AG04449 (cell line): ENCODE measurements around the gene GFOD1.
"Not testable (repeated sequence)": the region's sequence is repeated elsewhere in the genome, so short reads cannot be mapped to it uniquely, and the experiment has no call there.

Experiments used
- CTCF ChIA-PET: fragments of 350-600 bp; formaldehyde crosslinking; extraction: SDS; loops from one replicate; lab custom pipeline; 2021; ENCODE audit warnings: antibody characterized with exemption; lab: Yijun Ruan, JAX
- POLR2A ChIA-PET: fragments of 400-600, 350-600 bp; formaldehyde crosslinking; extraction: SDS; loops from one replicate; lab custom pipeline; 2020; ENCODE audit warnings: antibody characterized with exemption, inconsistent platforms; lab: Yijun Ruan, JAX
- DNase-seq: peaks from one replicate; pipeline ENCODE4 v3.0.0-alpha.2; 2010; ENCODE audit warnings: low read depth, low spot score
- H3K4me3 ChIP-seq: 2 replicates; pipeline ENCODE4 v1.5.1; 2011; ENCODE audit warnings: low read depth, mild to moderate bottlenecking, control low read depth, low read length
- TF ChIP-seq, protein P1 (sequence below): IDR thresholded peaks from one replicate; pipeline ENCODE4 v1.5.1; 2011; ENCODE audit warnings: mild to moderate bottlenecking, moderate library complexity, low read length, control low read depth, inconsistent platforms; ENCODE audit not compliant: insufficient read depth; ENCODE audit errors: missing control alignments

Gene GFOD1

DNA sequence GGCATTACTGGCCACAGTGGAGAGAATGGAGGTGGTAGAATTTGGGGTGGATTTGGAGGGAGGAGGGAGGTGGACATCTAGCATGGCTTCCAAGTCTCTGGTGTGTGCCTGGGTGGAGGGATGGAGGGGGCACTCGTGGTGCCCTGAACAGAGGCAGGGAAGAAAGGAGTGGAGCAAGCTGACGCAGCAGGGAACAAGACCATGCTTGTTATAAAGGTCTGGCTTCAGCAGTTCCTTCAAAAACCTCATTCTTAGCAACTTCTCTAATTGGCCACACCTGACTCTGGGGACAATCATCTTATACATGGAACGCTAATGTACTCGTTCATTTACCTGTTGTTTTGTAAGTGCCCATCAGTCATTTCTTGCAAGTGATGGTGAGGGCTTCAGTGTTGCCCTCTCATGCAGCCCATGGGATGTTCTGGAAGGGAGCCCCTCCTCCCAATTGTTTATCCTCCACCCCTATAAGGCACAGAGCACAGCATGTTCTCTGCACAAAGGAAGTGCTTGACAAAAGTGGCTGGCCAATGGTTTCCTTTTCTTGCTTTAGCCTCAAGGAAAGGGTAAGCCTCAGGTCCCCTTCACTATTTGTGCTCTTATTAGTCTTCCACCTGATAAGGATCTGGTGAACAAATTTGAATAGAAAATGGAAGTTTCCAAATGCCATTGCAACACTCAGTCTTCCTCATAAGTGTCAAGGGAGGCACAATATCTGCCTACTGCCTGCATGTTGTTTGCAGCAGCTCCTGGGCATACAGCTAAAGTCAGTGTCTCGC lies 39.3 kb downstream of the GFOD1 start:
- no peak overlapping the region for H3K4me3 ChIP-seq
- CTCF ChIA-PET: no interaction called here
- TF ChIP-seq, protein P1, sequence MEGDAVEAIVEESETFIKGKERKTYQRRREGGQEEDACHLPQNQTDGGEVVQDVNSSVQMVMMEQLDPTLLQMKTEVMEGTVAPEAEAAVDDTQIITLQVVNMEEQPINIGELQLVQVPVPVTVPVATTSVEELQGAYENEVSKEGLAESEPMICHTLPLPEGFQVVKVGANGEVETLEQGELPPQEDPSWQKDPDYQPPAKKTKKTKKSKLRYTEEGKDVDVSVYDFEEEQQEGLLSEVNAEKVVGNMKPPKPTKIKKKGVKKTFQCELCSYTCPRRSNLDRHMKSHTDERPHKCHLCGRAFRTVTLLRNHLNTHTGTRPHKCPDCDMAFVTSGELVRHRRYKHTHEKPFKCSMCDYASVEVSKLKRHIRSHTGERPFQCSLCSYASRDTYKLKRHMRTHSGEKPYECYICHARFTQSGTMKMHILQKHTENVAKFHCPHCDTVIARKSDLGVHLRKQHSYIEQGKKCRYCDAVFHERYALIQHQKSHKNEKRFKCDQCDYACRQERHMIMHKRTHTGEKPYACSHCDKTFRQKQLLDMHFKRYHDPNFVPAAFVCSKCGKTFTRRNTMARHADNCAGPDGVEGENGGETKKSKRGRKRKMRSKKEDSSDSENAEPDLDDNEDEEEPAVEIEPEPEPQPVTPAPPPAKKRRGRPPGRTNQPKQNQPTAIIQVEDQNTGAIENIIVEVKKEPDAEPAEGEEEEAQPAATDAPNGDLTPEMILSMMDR: no peak
- POLR2A ChIA-PET: no interaction called here
- no peak for DNase-seq

DNA sequence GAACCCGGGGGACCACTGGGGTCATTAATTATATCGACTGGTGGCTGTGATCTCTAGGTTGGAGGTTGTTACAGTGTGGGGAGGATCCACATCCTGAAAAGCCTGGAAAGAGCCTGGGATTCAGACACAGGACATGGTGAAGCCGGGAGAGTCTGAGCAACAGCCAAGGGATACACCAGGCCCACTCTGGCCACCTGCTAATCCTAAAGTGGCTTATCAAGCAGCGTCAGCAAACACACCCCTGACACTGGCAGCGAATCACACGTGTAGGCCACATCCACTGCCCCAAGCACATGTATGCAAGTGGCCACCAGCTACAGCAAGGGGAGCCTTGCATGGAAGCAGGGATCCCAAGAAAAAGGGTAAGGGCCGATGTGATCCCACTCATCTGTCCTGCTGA lies 41.0 kb downstream of the GFOD1 start:
- TF ChIP-seq, protein P1: no peak
- ChIA-PET CTCF (interaction anchor here (1.4 kb wide), 1 partner anchor 11 kb away, joined by 6 read pairs; no protein-coding TSS in a partner anchor), POLR2A (no interaction called here)
- DNase-seq: no peak
- no peak overlapping the region for H3K4me3 ChIP-seq

DNA sequence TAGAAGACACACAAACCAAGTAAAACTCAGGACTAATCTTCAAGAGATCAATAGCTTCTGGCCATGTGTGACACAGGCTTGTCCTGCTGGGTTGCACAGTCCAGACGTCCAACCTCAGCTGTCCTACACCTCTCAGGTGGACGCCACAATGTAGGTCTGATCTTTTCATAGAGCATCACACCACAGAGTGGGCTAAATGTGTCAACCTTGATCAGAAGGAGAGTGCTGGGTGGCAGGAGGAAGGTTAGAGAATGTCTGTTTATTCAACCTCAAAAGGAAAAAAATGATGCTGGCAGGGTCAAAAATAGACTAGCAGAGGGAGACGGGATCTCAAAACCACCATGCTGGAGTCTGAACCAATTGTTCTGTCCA lies 41.7 kb downstream of the GFOD1 start:
- CTCF ChIA-PET: interaction anchor here (1.4 kb wide), 1 partner anchor 11 kb away, joined by 6 read pairs; no protein-coding TSS in a partner anchor
- H3K4me3 ChIP-seq: no peak overlapping the region
- no peak for DNase-seq
- TF ChIP-seq, protein P1: no peak
- POLR2A ChIA-PET: no interaction called here

DNA sequence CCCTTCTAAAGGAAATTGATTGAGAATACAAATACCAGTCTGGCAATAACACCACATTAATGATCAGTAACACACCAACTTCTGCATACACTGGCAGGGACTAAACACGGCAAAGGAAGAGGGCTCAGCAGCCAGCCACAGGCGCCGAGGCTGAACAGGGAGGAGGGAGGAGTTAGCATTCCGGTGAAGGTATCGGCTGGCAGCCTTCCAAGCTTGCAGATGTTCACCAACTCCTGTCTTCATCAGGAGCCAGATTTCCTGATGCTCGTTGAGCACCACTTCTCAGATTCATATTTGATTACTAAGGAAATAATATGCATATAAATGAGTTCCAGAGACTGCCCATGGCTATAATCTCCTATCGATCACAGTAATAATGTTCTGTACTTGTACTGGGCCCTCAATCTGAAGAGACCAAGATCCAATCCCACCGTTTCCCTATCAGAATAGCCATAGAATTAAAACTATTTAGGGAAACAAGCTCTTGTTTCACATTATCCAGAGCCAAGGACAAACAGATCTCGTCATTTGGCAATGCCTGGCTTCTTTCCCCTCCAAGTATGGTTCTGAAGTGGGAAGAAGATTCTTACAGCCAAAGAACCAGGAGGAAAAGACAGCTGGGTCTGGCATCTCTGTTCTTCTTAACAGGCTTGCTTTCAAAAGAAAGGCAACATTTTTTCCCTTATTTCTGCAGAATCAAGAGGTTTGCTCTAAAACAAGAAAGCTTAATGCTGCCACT lies 42.2 kb downstream of the GFOD1 start:
- TF ChIP-seq, protein P1: no peak
- DNase-seq: no peak
- H3K4me3 ChIP-seq: no peak overlapping the region
- ChIA-PET CTCF (interaction anchor here (1.2 to 1.4 kb wide), 2 partner anchors 8 to 12 kb away, joined by 3 to 6 read pairs; no protein-coding TSS in a partner anchor), POLR2A (no interaction called here)

DNA sequence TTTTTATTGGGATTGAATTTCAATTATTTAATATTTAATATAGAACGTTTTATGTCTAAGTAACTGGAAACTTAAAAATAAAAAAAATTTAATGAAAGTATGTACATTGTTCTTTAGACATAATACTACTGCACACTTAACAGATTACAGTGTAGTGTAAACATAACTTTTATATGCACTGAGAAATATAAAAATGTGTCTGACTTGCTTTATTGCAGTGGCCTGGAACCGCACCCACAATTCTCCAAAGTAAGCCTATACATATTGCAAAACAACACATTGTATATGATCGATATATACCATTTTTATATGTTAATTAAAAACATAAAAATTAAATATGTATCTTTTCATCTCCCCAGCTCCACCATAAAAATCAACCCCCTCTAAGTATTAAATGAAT lies 42.8 kb downstream of the GFOD1 start:
- POLR2A ChIA-PET: no interaction called here
- DNase-seq: no peak
- TF ChIP-seq, protein P1: no peak
- CTCF ChIA-PET: interaction anchor here (1.2 kb wide), 1 partner anchor 8 kb away, joined by 3 read pairs; no protein-coding TSS in a partner anchor
- H3K4me3 ChIP-seq: no peak overlapping the region

DNA sequence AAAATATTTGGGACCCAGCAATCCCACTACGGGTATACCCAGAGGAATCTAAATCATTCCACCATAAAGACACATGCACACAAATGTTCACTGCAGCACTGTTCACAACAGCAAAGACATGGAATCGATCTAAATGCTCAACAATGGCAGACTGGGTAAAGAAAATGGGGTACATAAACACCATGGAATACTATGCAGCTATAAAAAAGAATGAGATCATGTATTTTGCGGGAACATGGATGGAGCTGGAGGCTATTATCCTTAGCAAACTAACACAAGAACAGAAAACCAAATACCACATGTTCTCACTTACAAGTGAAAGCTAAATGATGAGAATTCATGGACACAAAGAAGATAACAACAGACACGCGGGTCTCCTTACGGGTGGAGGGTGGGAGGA lies 43.4 kb downstream of the GFOD1 start:
- H3K4me3 ChIP-seq, POLR2A ChIA-PET, CTCF ChIA-PET, DNase-seq: not testable (repeated sequence)
